ENCODE results near the gene PCDHGA9.
"Not testable (repeated sequence)": the region's sequence is repeated elsewhere in the genome, so short reads cannot be mapped to it uniquely, and the experiment has no call there.

Gene PCDHGA9
- total RNA-seq, result 0.40 to 0.94 reads per million in 2 donors

- no peak for DNase-seq
These were observed at the start of gene PCDHGA9 for GRCh38 chr5:141402553-141403243. Gene PCDHGA9 (plus strand): TSS chr5:141402778. CDS start chr5:141402953, 175 bp downstream.

GRCh38 chr5:141354900-141355469, 47.6 kb upstream of the PCDHGA9 start, which contains the start of gene PCDHGA4:
Gene PCDHGA4 (plus strand): TSS chr5:141355021. CDS start chr5:141355108, 87 bp downstream.
- no peak for DNase-seq

GRCh38 chr5:141355641-141356040, 46.9 kb upstream of the PCDHGA9 start:
- DNase-seq, result no peak

DNA sequence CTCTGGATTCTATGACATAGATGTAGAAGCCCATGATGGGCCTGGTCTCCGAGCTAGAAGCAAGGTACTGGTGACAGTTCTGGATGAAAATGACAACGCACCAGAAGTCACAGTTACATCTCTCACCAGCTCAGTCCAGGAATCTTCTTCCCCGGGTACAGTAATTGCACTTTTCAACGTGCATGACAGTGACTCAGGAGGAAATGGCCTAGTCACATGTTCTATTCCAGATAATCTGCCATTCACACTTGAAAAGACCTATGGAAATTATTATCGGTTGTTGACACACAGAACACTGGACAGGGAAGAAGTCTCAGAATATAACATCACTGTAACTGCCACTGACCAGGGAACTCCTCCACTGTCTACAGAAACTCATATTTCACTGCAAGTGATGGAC, 46.4 kb upstream of the PCDHGA9 start:
- no peak for DNase-seq

GRCh38 chr5:141356950-141357349, 45.6 kb upstream of the PCDHGA9 start:
- no peak for DNase-seq

GRCh38 chr5:141359790-141360426, 42.7 kb upstream of the PCDHGA9 start, which contains the start of gene PCDHGB2:
Gene PCDHGB2 (plus strand): TSS chr5:141359994. CDS start chr5:141360136, 142 bp downstream.
- DNase-seq, result peak in 2 of 5 experiments; percentile 3 to 25

DNA sequence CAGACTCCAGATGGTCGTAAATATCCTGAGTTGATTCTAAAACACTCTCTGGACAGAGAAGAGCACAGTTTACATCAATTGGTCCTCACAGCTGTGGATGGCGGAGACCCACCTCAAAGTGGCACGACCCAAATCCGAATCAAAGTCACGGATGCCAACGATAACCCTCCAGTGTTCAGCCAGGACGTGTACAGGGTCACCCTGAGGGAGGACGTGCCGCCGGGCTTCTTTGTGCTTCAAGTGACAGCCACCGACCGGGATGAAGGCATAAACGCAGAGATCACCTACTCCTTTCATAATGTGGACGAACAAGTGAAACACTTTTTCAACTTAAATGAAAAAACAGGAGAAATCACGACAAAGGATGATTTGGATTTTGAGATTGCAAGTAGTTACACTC, 41.9 kb upstream of the PCDHGA9 start:
- no peak for DNase-seq

DNA sequence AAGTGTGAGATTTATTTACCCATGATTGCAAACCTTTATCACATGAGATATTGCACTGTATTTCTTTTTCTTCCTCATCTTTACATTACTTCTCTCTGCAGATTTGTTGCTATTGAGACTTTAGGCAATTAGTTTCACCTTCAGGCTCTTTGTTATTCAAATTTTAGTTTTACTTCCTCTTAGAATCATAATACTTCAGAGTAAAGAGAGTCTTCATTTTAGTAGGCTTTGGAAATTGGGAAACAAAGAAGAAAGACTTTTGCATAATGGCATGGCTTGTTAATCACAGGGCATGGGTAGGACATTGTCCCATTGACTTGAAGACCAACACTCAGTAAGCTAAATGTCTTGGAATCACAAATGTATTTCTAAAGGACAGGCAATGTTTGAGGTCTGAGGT, 39.9 kb upstream of the PCDHGA9 start:
- no peak for DNase-seq

DNA sequence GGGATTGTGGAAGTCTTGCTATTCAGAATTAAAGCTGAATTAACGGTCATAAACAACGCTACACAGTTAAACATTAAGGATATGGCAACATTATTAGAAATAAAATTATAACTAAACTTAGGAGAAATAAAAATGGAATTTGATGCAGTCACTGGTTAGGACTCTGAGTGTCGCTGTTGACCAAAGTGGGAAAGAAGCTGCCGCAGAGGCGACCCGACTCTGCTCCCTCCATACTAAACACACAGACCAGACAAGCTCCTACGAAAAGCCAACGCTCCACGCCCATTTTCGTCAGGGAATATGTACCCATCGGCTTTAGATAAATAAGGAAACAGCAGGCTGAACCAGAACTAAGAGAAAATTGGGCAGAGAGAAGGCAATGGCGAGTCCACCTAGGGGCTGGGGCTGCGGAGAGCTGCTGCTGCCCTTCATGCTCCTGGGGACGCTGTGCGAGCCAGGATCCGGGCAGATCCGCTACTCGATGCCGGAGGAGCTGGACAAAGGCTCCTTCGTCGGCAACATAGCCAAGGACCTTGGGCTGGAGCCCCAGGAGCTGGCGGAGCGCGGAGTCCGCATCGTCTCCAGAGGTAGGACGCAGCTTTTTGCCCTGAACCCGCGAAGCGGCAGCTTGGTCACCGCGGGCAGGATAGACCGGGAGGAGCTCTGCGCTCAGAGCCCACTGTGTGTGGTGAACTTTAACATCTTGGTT, 38.5 kb upstream of the PCDHGA9 start, which contains the start of gene PCDHGA5:
Gene PCDHGA5, plus strand, starts transcription at position 211 of the 709 bp plus-strand sequence. Its CDS starts 169 bp downstream, at position 380.
- DNase-seq, result no peak

DNA sequence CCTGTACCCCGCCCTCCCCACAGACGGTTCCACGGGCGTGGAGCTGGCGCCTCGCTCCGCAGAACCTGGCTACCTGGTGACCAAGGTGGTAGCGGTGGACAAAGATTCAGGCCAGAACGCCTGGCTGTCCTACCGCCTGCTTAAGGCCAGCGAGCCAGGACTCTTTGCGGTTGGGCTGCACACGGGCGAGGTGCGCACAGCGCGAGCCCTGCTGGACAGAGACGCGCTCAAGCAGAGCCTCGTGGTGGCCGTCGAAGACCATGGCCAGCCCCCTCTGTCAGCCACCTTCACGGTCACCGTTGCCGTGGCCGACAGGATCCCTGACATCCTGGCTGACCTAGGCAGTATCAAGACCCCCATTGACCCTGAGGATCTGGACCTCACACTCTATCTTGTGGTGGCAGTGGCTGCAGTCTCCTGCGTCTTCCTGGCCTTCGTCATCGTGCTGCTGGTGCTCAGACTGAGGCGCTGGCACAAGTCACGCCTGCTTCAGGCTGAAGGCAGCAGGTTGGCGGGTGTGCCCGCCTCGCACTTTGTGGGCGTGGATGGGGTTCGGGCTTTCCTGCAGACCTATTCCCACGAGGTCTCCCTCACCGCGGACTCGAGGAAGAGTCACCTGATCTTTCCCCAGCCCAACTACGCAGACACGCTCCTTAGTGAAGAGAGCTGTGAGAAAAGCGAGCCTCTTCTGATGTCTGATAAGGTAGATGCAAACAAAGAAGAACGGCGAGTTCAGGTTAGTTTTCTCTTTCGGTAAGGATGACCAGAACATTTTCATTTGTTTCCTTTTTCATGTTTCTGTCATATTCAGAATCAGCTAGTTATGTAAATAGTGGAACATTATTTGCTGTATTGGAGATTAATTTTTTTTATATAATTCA, 36.3 kb upstream of the PCDHGA9 start:
- no peak for DNase-seq

- peak in 2 of 5 experiments; percentile 30 to 52 for DNase-seq
These were observed 32.4 kb upstream of the PCDHGA9 start, which contains the start of gene PCDHGB3 for GRCh38 chr5:141369994-141370848. Gene PCDHGB3 (plus strand): TSS chr5:141370242. CDS start chr5:141370395, 153 bp downstream.

GRCh38 chr5:141371572-141372475, 30.8 kb upstream of the PCDHGA9 start:
- no peak for DNase-seq

DNA sequence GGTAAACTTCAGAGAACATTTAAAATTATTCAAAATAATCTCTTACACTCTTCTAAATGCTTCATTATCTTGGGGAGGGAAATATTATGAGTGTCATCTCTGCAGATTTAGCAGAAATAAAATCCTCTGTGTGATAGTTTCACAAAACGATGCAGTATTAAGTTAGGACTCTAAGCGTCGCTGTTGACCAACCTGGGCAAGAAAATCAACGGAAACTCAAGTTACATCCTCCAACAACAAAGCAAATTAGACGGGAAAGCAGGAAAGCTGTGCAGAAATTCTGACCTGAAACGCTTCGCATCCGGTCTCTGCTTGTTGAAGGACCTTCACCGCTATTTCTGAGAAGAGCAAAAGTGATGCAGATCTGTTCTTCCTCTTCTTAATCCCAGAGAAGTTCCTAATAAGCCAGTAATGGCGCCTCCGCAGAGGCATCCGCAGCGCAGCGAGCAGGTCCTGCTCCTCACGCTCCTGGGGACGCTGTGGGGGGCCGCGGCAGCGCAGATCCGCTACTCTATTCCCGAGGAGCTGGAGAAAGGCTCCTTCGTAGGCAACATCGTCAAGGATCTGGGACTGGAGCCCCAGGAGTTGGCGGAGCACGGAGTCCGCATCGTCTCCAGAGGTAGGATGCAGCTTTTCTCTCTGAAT, 28.8 kb upstream of the PCDHGA9 start, which contains the start of gene PCDHGA6:
Gene PCDHGA6, plus strand, starts transcription at position 219 of the 645 bp plus-strand sequence. Its CDS starts 193 bp downstream, at position 412.
- DNase-seq, result no peak

DNA sequence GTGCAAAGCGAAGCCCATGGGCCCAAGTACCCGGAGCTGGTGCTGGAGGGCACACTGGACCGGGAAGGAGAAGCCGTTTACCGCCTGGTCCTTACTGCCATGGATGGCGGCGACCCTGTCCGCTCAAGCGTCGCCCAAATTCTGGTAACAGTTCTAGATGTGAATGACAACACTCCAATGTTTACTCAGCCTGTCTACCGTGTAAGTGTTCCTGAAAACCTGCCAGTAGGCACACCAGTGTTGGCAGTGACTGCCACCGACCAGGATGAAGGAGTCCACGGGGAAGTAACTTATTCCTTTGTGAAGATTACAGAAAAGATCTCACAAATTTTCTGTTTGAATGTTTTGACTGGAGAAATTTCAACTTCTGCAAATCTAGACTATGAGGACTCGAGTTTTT, 28.0 kb upstream of the PCDHGA9 start:
- DNase-seq, result no peak

- not testable (repeated sequence) for DNase-seq
These were observed 27.0 kb upstream of the PCDHGA9 start for GRCh38 chr5:141375444-141376155.

GRCh38 chr5:141382469-141383294, 19.9 kb upstream of the PCDHGA9 start, which contains the start of gene PCDHGA7:
Gene PCDHGA7 (plus strand): TSS chr5:141382742. CDS start chr5:141382900, 158 bp downstream.
- peak in 1 of 5 experiments; percentile 11 for DNase-seq

GRCh38 chr5:141383345-141383744, 19.2 kb upstream of the PCDHGA9 start:
- no peak for DNase-seq

All from T-helper 2 cell (primary cell).